Measurements from ENCODE around the gene GCLC.

The GCLC gene

GRCh38 chr6:53498649-53499048 is 46.3 kb downstream of the GCLC start:
- TF ChIP-seq EZH2 (IDR thresholded peaks at IDR 0.05), result no peak
- TF ChIP-seq POLR2AphosphoS5 (IDR thresholded peaks at IDR 0.05; ENCODE audit: borderline replicate concordance, low read depth, low read length), result no peak
- no peak for TF ChIP-seq FOXP2 (optimal IDR thresholded peaks at IDR 0.05; ENCODE audit: control extremely low read depth, extremely low read length, insufficient read depth)
- Histone ChIP-seq H3K27ac (no peak overlapping the region), H3K36me3 (ENCODE audit: insufficient read depth, low read length) (peaks cover 25% of the 10 kb centered on the region), H3K4me3 (no peak overlapping the region), H3K9ac (ENCODE audit: insufficient read length) (no peak overlapping the region), H3K9me3 (ENCODE audit: low read depth, low read length) (no peaks in the 10 kb centered on the region)
- no peak for DNase-seq (ENCODE audit: low read depth, low spot score)

DNA sequence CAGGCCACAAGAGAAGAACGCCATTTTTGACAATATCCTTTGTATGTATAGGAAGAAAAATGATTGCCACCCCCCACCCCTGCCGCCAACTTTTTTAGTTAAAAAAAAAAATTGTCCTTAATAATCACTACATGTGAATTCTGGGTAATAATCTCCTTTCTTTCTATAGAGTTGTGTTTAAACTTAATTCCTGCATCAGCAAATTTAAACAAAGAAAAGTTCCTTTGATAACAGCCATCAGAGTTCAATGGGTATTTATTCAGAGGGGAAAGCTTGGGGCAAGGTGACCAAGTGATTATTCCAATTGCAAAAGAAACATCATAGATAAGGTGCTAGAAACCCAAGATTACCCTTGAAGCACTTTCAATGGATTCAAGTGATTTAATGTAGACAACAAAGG is 47.0 kb downstream of the GCLC start:
- peaks cover 18% of the 10 kb centered on the region for H3K36me3 ChIP-seq (ENCODE audit: insufficient read depth, low read length)
- no peak for TF ChIP-seq EZH2 (IDR thresholded peaks at IDR 0.05)
- no peak for TF ChIP-seq FOXP2 (optimal IDR thresholded peaks at IDR 0.05; ENCODE audit: control extremely low read depth, extremely low read length, insufficient read depth)
- TF ChIP-seq POLR2AphosphoS5 (IDR thresholded peaks at IDR 0.05; ENCODE audit: borderline replicate concordance, low read depth, low read length), result no peak
- H3K9ac ChIP-seq (ENCODE audit: insufficient read length), result no peak overlapping the region
- no peak overlapping the region for H3K27ac ChIP-seq
- H3K9me3 ChIP-seq (ENCODE audit: low read depth, low read length), result no peaks in the 10 kb centered on the region
- no peak overlapping the region for H3K4me3 ChIP-seq
- DNase-seq (ENCODE audit: low read depth, low spot score), result no peak

GRCh38 chr6:53496797-53497375 is 48.0 kb downstream of the GCLC start:
- DNase-seq (ENCODE audit: low read depth, low spot score), result no peak
- no peak overlapping the region for H3K4me3 ChIP-seq
- no peak overlapping the region for H3K9ac ChIP-seq (ENCODE audit: insufficient read length)
- no peaks in the 10 kb centered on the region for H3K9me3 ChIP-seq (ENCODE audit: low read depth, low read length)
- H3K27ac ChIP-seq, result no peak overlapping the region
- TF ChIP-seq FOXP2 (optimal IDR thresholded peaks at IDR 0.05; ENCODE audit: control extremely low read depth, extremely low read length, insufficient read depth), result no peak
- no peak for TF ChIP-seq EZH2 (IDR thresholded peaks at IDR 0.05)
- TF ChIP-seq POLR2AphosphoS5 (IDR thresholded peaks at IDR 0.05; ENCODE audit: borderline replicate concordance, low read depth, low read length), result no peak
- peaks cover 18% of the 10 kb centered on the region for H3K36me3 ChIP-seq (ENCODE audit: insufficient read depth, low read length)

GRCh38 chr6:53495506-53496499 is 49.1 kb downstream of the GCLC start:
- H3K27ac ChIP-seq, result no peak overlapping the region
- H3K9ac ChIP-seq (ENCODE audit: insufficient read length), result no peak overlapping the region
- DNase-seq (ENCODE audit: low read depth, low spot score), result no peak
- TF ChIP-seq FOXP2 (optimal IDR thresholded peaks at IDR 0.05; ENCODE audit: control extremely low read depth, extremely low read length, insufficient read depth) (no peak), POLR2AphosphoS5 (IDR thresholded peaks at IDR 0.05; ENCODE audit: borderline replicate concordance, low read depth, low read length) (no peak), EZH2 (IDR thresholded peaks at IDR 0.05) (no peak)
- H3K4me3 ChIP-seq, result no peak overlapping the region
- peaks cover 18% of the 10 kb centered on the region for H3K36me3 ChIP-seq (ENCODE audit: insufficient read depth, low read length)
- no peaks in the 10 kb centered on the region for H3K9me3 ChIP-seq (ENCODE audit: low read depth, low read length)

DNA sequence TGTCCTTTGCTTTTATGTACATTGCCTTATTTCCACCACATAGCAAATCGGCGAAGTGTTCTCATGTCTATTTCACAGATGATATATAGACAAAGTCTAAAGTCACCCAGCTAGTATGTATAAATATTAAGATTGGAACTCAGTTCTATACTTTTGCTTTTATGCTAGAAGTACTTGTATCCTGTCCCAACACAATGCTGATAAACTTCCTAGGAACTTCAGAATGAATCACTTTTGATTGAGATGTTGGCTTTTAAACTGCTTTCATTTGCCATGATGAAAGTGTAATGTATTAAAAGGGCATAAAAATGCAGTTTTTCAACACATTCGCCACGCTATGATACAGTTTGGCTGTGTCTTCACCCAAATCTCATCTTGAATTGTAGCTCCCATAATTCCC is 50.8 kb downstream of the GCLC start:
- no peak overlapping the region for H3K27ac ChIP-seq
- no peak for DNase-seq (ENCODE audit: low read depth, low spot score)
- H3K9ac ChIP-seq (ENCODE audit: insufficient read length), result no peak overlapping the region
- peaks cover 13% of the 10 kb centered on the region for H3K36me3 ChIP-seq (ENCODE audit: insufficient read depth, low read length)
- no peak for TF ChIP-seq FOXP2 (optimal IDR thresholded peaks at IDR 0.05; ENCODE audit: control extremely low read depth, extremely low read length, insufficient read depth)
- no peak for TF ChIP-seq POLR2AphosphoS5 (IDR thresholded peaks at IDR 0.05; ENCODE audit: borderline replicate concordance, low read depth, low read length)
- TF ChIP-seq EZH2 (IDR thresholded peaks at IDR 0.05), result no peak
- H3K4me3 ChIP-seq, result no peak overlapping the region
- no peaks in the 10 kb centered on the region for H3K9me3 ChIP-seq (ENCODE audit: low read depth, low read length)

DNA sequence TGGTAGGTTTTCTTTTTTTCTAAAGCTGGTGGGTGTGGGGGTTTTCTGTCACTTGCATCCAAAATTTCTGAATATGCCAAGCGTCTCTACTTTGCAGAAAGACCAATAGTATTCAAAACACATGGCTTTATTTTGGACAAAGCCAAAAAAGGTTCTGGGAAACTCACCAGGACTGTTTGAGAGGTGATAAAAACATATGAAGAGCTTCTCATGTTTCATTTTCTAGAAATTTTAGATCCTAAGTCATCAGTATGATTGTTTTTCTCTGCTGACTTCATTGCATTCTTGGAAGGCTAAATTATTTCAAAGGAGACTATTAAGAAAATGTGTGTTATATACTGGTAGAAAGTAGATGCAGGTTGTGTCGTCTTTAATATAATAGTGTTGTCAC is 51.3 kb downstream of the GCLC start:
- DNase-seq (ENCODE audit: low read depth, low spot score), result no peak
- Histone ChIP-seq H3K9me3 (ENCODE audit: low read depth, low read length) (no peaks in the 10 kb centered on the region), H3K4me3 (no peak overlapping the region), H3K9ac (ENCODE audit: insufficient read length) (no peak overlapping the region), H3K27ac (no peak overlapping the region), H3K36me3 (ENCODE audit: insufficient read depth, low read length) (peaks cover 9% of the 10 kb centered on the region)
- TF ChIP-seq FOXP2 (optimal IDR thresholded peaks at IDR 0.05; ENCODE audit: control extremely low read depth, extremely low read length, insufficient read depth) (no peak), POLR2AphosphoS5 (IDR thresholded peaks at IDR 0.05; ENCODE audit: borderline replicate concordance, low read depth, low read length) (no peak), EZH2 (IDR thresholded peaks at IDR 0.05) (no peak)

DNA sequence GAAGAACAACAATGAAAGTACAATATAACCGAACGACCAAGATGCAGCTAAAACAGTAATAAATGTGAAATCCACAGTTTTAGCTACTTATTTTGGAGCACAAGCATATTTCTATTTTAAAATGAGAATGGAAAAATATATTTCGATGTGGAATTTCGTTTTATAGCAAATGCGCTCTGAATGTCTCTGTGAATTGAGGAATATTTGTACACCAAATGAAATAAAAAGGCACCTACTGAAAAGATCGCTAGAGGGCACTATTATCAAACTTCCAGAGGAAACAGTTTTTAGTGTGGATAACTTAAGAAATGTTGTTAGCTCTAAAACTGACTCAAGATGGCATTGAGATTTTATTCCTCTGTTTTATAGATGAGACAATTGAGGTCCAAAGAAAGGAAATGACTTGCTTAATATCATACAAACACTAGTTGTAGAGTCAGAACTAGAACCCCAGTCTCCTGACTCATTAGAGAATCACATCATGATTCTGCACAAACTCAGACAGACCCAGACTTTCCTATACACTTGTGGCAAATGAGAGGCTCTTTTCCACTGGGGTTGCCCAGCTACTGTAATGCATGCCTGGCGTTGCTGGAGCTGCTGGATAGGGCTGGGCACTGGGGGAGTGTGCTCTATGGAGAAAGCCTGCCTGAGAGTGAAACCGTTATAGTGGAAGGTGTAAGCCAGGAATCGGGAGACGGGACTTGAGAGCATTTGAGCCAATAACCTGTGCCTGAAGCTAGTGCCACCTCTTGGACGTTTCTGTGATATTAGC is 51.9 kb downstream of the GCLC start:
- 0 out of 2 replicates have a peak, but pooled peaks cover 5% of the 10 kb centered on the region for H3K36me3 ChIP-seq (ENCODE audit: insufficient read depth, low read length)
- peak overlapping the region; percentile 48 for H3K9ac ChIP-seq (ENCODE audit: insufficient read length)
- TF ChIP-seq EZH2 (IDR thresholded peaks at IDR 0.05) (no peak), FOXP2 (optimal IDR thresholded peaks at IDR 0.05; ENCODE audit: control extremely low read depth, extremely low read length, insufficient read depth) (no peak), POLR2AphosphoS5 (IDR thresholded peaks at IDR 0.05; ENCODE audit: borderline replicate concordance, low read depth, low read length) (no peak)
- H3K4me3 ChIP-seq, result peak overlapping the region; percentile 67
- no peak overlapping the region for H3K27ac ChIP-seq
- DNase-seq (ENCODE audit: low read depth, low spot score), result peak; percentile 57
- no peaks in the 10 kb centered on the region for H3K9me3 ChIP-seq (ENCODE audit: low read depth, low read length)

DNA sequence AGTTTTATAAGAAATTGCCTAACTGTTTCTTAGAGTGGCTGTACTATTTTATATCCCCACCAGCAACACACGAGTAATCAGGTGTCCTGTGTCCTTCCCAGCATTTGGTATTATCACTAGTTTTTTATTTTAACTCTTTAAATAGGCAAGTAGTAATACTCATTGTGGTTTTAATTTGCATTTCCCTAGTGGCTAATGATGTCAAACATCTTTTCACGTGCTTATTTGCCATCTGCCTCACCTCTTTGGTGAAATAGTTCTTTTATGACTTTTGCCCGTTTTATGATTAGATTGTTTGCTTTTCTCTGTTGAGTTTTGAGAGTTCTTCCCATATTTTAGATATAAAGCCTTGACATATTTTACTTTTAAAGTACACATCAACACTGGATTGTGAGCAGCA is 57.8 kb downstream of the GCLC start:
- no peaks in the 10 kb centered on the region for H3K36me3 ChIP-seq (ENCODE audit: insufficient read depth, low read length)
- no peak overlapping the region for H3K9ac ChIP-seq (ENCODE audit: insufficient read length)
- DNase-seq (ENCODE audit: low read depth, low spot score), result no peak
- H3K4me3 ChIP-seq, result no peak overlapping the region
- TF ChIP-seq FOXP2 (optimal IDR thresholded peaks at IDR 0.05; ENCODE audit: control extremely low read depth, extremely low read length, insufficient read depth) (no peak), EZH2 (IDR thresholded peaks at IDR 0.05) (no peak), POLR2AphosphoS5 (IDR thresholded peaks at IDR 0.05; ENCODE audit: borderline replicate concordance, low read depth, low read length) (no peak)
- H3K27ac ChIP-seq, result no peak overlapping the region
- H3K9me3 ChIP-seq (ENCODE audit: low read depth, low read length), result no peaks in the 10 kb centered on the region

All from SK-N-MC (cell line).